ENCODE data around the gene HS3ST3B1.

Gene HS3ST3B1

DNA sequence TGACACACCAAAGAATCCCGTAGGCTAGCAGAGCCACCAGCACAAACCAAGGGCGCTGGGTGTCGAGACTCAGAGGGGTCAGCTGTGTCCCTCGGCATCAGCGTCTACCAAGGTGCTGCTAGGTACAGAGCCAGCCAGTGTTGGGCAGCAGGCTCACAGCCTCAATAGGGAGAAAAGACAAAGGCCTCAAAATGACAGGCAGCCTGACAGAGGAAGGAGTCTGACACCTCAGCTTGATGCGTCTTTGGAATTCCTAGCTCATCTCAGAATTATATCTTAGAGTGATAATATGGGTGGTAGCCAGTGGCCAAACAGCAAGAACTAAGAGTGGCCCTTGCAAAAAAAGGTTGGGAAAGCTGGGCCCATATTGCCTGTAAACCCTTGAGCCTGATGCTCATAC is 45.9 kb downstream of the HS3ST3B1 start:
- FAIRE-seq (no peak), DNase-seq (ENCODE audit: extremely low spot score, insufficient read length, low read depth) (no peak)

DNA sequence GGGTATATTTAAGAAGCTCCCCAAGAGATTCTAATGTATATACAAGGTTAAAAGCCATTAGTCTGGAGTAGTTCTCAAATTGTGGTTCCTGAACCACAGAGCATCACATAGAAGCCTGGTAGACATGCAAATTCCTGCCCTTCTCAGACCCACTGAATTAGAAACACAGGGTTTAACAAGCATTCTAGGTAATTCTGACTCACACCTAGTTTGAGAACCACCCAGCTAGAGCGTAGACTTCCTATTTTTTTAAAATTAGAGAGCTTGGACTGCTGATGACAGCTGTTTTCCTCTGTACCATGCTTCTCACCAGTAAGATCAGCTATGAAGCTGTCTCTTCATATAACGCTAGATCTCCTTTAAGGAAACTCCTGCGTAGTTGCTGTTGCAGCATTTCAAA is 50.6 kb downstream of the HS3ST3B1 start:
- DNase-seq (ENCODE audit: extremely low spot score, insufficient read length, low read depth) = no peak
- no peak for FAIRE-seq

DNA sequence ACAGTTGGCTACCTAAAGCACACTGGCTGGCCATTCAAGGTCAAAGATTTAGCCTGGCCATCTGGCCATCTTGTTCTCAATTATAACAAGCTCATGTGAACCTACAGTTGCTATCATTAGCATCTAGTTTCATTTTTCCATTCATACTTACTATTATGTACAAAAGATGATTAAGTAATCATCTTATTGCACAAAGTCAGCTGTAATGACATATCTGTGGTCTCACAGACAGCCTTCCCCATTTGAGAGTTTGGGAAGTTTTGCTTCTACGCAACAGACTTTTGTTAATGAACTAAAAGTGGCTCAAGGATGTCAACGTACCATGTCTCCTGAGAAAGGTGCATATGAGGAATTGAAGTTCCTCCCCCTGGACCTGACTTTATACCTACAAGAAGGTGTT is 51.3 kb downstream of the HS3ST3B1 start:
- FAIRE-seq (no peak), DNase-seq (ENCODE audit: extremely low spot score, insufficient read length, low read depth) (no peak)

DNA sequence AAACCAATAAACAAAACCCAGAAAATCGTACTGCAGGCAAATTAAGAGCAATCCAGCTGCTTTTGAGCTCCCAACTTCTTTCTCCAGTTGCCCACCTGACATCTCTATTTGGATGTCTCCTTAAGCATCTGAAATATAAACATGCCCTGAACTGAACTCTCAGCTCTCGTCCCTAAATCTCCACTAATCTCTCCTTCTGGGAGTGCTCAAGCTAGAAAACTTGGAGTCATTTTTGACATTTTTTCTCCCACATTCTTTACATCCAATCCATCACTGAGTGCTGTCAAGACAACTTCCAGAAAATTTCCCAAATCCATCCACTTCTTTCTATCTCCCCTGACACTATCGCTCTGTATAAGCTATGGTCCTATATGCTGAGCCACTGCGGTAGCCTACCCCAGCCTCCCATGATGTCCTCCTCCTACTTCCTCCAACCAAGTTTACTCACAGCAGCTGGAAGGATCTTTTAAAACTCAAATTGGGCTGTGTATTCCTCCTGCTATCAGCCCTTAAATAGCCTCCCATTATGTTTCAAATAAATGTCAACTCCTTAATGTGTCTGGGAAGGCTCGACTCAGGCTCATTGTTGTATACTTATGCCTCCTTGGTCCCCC is 53.1 kb downstream of the HS3ST3B1 start:
- FAIRE-seq = no peak

DNA sequence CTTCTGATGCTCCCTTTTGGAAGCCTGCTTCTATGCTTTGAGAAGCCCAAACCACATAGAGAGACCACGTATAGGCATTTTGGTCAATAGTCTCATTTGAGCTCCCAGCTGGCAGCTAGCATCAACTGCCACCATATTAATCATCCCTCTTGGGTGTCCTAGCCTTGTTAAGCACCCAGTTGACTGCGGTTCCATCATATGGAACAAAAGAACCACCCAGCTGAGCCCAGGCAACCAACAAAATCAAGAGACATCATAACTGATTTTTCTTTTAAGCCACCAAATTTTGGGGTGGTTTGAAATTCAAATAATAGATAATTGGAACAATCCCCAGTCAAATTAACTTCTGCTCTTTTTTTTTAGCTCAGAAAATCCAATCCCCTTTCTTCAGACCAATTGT is 53.9 kb downstream of the HS3ST3B1 start:
- DNase-seq (ENCODE audit: extremely low spot score, insufficient read length, low read depth) (no peak), FAIRE-seq (no peak)

More for the DNA sequence above, 53.1 kb downstream of the HS3ST3B1 start:
- DNase-seq (ENCODE audit: extremely low spot score, insufficient read length, low read depth) = no peak

DNA sequence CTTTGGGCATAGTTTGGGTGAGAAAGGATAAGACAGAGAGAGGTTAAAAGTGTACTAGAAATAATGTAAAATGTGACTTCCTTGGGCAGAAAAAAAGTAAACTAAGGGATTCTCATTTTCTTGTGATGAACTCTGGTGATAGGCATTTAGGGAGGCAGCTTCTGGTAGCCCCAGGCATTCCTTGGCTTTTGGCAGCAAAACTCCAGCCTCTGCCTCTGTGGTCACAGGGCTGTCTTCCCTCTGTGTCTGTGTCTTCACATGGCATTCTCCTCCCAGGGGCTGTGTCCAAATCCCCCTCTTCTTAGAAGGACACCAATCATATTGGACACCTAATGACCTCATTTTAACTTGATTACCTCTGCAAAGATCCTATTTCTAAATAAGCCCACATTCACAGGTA is 54.7 kb downstream of the HS3ST3B1 start:
- FAIRE-seq (no peak), DNase-seq (ENCODE audit: extremely low spot score, insufficient read length, low read depth) (no peak)

DNA sequence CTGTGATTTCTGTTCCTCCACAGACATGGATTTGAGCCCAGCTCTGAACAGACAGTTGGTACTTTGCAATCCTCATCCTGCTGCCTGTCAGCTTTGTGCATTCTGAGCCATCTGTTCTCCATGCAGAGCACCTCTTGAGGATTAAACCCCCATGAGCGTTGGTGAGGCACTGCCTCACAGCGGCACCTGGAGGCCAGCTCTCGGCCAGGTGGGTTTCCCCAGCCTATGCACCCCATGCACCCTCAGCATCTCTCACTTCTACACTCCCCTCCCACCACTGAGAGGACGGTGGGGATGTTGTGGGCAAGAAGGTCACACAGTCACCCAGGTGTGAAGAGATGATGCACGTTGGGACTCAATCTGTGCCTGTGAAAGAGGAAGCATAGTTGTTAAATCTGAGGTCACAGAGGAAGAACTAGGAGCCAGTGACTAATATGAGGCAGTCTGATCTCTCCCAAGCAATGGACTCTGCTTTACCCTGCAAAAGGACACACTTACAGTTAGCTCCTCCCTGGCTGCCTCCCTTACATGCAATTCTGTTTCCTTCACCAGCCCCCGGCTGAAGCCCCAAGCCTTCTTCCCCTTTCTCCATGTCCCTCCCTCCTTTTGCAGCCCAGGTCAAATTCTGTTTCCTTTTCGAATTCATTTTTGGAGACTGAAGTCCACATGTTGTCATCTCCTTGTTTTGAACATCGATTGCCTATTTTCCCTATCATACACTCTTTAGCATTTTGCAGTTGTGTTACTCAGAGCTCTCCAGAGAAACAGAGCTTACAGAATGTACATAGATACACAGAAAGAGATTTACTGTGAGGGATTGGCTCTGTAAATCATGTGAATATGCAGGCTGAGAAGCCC is 58.5 kb downstream of the HS3ST3B1 start:
- FAIRE-seq = peak; percentile 94
- DNase-seq (ENCODE audit: extremely low spot score, insufficient read length, low read depth) = peak; percentile 29

DNA sequence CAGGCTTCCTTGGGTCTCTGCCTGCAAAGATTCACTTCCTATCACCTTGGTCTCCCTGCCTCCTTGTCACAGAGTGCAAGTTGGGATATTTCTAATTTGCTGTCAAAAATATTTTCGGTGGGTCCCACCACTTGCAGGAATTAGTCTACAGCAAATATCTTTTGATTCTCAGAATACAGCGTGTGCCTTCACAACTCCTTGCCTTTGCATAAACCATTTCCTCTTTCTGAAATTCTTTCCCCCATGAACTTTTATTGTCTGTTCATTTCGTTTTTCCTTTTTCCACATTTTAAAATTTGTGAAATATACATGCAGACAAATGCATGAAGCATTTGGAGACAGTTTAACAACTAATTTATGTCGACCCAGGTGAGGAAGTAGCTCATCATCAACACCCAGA is 60.0 kb downstream of the HS3ST3B1 start:
- DNase-seq (ENCODE audit: extremely low spot score, insufficient read length, low read depth) (no peak), FAIRE-seq (no peak)

DNA sequence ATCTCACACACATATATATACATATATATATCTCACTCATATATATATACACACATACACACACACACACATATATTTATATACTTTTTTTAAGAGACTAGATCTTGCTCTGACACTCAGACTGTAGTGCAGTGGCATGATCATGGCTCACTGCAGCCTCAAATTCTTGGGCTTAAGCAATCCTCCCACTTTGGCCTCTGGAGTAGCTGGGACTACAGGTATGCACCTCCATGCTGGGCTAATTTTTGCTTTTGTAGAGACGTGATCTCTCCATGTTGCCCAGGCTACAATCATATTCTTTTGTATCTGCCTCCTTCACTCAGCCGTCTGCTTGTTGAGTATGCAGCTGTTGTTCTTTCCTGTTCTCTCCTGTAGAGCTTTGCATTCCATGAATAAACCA is 60.6 kb downstream of the HS3ST3B1 start:
- no peak for DNase-seq (ENCODE audit: extremely low spot score, insufficient read length, low read depth)
- no peak for FAIRE-seq

DNA sequence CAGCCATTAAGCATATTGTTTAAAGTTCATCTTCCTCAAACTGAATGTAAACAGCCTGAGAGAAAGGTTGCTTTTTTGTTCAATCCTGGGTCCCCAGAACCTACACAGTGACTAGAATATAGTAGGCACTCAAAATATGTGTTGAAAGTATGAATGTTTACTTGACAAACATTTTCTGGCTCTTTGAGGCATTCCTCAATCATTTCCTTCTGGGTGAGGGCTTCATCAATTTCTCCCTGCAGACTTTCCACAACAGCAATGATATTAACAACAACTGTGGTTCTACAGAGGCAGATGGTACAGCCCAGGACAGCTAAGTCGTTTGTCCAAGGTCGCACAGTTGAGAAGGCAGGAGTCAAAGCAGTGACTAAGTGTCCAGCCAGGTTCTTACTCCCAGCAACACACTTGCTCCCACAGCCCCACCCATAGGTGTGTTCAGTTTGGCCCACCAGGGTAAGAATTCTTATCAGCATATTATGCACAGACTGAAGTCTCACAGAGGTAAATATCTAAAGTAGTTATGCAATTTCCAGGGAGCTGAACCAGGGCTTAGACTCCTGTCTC is 61.1 kb downstream of the HS3ST3B1 start:
- FAIRE-seq = no peak
- DNase-seq (ENCODE audit: extremely low spot score, insufficient read length, low read depth) = no peak

DNA sequence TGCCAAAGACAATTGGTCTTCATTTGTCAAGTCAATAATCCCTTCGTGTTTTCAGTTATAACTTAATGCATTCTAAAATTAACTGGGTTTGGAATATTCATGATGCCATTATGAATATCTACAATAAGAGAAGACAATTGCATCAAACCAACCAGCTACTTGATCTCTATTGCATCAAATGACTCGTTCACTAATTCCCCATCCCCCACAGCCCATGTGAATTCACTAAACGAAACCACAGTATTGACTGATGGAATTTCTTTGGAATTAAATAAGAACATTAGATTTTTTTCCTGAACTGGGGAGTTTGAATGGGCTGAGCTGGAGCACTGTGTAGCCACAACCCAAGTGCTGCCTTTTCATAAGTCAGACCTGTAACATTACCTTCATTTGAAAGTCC is 65.3 kb downstream of the HS3ST3B1 start:
- FAIRE-seq = no peak
- DNase-seq (ENCODE audit: extremely low spot score, insufficient read length, low read depth) = no peak

DNA sequence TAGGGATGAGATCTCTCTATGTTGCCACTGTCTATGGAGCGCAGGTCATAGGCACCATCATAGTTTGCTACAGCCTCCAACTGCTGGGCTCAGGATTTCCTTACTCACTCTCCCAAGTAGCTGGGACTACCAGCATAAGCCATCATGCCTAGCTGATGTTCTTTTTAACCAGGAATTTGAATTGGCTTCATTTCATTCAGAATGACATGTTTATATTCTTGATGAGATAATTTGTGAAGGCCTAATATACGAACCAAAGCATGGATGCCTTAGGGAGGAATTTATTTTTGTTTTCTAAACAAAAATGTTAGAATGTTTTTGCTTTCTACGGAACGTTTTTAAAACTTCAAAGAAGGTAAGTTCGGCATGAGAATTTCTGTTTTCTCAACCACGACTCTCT is 71.6 kb downstream of the HS3ST3B1 start:
- no peak for FAIRE-seq

DNA sequence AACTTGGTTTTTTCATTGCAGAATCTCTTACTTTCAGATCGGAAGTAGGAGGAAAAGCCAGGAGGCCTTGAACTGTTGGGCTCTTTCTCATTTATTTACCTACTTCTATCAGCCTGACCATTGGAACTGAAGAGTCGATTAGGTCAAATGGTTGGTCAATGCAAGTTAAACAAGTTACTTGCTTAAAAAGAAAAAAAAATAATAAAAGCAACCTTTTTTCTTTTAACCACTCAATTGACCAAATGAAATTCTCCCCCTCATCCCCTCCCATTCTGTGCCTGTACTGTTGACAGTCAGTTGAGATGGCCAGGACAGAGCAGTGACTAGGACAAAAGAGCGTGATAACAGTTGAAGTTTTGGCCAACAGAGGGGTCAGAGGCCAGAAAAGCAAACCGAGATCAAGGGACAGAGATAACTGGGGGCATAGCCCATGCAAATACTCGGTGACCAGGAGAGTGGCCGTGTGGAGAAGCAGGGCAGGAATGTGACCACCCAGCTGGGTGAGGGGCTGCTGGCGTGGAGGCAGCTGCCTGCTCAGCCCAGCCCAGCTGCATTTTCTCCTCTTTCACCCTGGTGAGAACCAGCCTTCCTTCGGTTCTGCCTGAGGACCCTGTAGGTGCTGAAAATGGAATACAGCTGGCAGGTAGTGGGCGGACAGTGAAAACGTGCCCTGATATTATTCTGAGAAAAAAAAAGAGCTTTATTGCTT is 72.2 kb downstream of the HS3ST3B1 start:
- DNase-seq (ENCODE audit: extremely low spot score, insufficient read length, low read depth) (no peak), FAIRE-seq (no peak)

More for the DNA sequence above, 71.6 kb downstream of the HS3ST3B1 start:
- DNase-seq (ENCODE audit: extremely low spot score, insufficient read length, low read depth) = no peak

DNA sequence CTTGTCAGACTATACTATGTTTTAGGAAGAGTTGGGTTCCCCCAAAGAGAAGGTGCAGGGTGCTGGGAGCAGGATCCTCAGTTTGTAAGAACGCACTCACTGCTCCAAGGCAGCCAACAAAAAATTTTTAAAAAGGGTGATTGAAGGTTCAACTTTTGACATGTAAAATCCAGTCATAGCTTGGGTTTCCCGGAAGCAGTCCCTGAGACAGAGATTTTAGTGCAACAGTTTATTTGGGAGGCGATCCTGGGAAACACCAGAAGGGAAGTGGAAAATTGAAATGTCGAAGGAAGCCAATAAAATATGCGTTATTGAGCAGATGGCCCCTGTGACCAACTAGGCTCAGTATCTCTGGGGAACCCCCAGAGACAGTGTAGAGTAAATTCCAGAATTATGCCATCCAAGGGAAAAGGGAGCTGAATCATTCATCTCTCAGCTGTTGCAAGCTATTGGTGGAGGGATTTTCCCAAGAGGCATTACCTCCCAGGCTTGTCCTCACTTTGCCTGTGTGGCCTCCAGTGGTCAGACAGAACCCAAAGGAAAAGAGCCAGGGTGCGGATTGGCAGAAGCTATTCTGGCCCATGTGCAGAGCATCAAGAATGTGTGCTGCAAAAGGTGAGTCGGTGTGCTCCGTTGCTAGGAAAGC is 72.9 kb downstream of the HS3ST3B1 start:
- FAIRE-seq (no peak), DNase-seq (ENCODE audit: extremely low spot score, insufficient read length, low read depth) (no peak)

DNA sequence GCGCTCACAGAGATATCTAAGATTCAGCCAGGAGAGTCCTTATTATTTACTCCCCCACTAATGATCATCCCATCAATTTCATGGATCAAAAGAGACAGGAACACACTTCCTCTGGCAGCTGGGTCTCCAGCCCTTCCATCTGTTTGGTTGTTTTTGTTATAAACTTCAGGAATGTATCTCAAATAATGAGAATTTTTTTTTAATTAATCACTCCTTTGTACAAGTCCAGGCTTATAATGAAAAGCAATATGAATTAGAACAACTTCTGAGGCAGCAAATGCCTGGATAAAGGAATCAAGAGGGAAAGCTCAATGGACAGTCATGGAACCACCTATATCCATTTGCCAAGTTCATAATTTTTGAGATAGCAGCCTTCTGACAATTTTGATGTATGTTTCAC is 73.4 kb downstream of the HS3ST3B1 start:
- DNase-seq (ENCODE audit: extremely low spot score, insufficient read length, low read depth) (no peak), FAIRE-seq (no peak)

DNA sequence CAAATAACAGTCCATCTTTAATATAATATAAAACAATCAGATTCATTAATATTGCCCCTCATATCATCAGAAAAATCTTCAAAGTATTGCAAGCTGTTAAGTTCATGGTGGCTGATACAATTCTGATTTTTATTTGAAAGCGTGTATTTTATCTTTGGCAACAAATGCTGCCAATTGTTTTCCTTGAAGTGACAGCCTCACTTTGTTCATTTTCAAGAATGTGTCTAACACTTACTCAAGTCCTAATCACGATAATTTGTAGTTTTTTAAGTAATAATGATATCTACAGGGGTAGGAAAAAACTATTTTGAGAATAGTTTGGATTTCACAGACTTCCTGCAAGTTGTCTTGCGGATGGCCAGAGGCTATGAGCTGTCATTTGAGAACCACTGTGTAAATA is 75.8 kb downstream of the HS3ST3B1 start:
- DNase-seq (ENCODE audit: extremely low spot score, insufficient read length, low read depth) = no peak

DNA sequence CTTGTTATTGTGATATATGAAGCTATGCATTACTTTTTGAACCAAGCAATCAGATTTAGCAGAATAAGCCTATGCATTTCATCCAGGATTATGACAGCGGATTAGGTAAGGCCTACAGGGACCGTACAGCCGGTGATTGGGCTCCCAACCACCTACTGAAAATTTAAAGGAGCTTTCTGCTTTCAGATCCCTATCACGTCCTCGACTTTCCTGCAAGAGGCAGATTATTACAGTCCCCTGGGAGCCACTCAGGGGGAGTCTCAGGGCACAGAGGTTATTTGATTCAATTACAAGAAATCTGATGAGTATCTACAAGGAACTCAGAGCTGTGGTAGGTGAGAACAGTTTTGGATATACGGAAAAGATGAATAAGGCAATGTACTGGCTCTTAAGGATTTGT is 80.7 kb downstream of the HS3ST3B1 start:
- FAIRE-seq (no peak), DNase-seq (ENCODE audit: extremely low spot score, insufficient read length, low read depth) (no peak)

More for the DNA sequence above, 75.8 kb downstream of the HS3ST3B1 start:
- no peak for FAIRE-seq

DNA sequence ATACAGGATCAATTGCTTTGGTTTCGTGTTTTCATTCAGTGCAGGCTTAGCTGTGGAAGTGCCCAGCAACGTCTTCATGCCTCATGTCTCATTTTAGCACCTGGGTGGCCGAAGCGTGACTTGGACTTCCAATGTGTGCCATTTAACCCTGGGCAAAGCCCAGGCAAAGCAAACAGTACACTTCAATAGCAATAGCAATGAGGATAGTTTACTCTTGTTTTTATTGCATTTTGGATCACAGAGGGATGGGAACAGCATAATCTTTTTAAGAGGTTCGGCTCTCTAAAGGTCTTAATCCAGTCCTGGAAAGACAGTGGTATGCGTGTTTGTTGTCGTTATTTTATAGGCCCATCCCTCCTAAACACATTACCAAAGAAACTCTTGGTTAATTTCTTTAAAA is 86.2 kb downstream of the HS3ST3B1 start:
- no peak for FAIRE-seq
- DNase-seq (ENCODE audit: extremely low spot score, insufficient read length, low read depth) = no peak

DNA sequence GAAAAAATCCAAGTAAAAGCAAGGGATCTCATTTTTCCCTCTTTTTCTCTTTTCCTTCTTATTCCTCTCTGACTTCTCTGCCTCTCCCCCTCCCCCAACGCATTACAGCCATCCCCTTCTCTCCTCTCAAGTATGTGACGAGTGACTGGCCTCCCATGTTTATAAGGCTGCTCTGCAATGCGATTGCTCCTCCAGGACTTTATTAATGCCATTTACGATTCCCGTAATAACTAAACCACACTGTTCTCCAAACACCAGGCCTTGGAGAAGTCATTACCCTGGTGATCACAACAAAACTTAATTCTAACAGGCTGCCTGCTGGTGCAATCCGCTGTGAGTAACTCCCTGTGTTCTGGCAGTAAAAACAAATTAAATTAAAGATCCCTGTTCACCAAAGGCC is 88.8 kb downstream of the HS3ST3B1 start:
- FAIRE-seq (no peak), DNase-seq (ENCODE audit: extremely low spot score, insufficient read length, low read depth) (no peak)

DNA sequence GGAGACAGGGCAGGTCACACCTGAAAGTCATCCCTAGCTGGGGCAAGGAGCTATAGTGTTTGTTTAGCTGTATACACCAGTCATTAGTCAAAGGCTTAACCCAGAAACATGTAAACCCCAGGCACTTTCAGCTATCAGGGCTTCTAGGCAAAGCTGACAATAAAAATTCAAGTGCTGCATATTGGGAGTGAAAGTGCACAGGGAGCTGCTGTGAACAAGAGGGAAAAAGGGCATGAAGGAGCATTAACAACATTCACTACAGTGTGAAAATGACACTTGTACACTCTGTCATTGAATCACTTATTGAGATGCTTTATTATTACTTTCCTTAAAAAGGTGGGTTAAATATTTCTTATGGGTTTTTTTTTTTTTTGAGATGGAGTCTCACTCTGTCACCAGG is 92.8 kb downstream of the HS3ST3B1 start:
- FAIRE-seq = no peak
- DNase-seq (ENCODE audit: extremely low spot score, insufficient read length, low read depth) = no peak
